ENCODE measurements around the gene AVEN.

DNA sequence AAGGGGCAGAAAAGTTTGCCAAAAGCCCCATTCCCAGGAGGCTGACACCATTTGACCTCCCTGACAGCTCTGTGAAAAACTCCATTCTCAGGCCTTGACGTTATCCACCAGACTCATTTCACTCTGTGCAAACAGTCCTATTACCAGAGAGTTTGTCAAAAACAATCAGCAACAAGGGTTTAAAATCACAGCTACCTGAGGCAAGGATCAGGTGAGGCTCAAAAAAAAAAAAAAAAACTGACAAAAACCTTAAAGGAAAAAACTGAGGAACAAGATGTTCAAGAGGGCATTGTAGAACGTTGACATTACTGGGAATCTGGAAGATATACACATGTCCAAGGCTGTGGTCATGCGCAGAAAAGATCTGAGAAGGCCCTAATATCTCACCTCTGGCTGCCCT is 11.4 kb downstream of the AVEN start:
- TF ChIP-seq, protein P1, sequence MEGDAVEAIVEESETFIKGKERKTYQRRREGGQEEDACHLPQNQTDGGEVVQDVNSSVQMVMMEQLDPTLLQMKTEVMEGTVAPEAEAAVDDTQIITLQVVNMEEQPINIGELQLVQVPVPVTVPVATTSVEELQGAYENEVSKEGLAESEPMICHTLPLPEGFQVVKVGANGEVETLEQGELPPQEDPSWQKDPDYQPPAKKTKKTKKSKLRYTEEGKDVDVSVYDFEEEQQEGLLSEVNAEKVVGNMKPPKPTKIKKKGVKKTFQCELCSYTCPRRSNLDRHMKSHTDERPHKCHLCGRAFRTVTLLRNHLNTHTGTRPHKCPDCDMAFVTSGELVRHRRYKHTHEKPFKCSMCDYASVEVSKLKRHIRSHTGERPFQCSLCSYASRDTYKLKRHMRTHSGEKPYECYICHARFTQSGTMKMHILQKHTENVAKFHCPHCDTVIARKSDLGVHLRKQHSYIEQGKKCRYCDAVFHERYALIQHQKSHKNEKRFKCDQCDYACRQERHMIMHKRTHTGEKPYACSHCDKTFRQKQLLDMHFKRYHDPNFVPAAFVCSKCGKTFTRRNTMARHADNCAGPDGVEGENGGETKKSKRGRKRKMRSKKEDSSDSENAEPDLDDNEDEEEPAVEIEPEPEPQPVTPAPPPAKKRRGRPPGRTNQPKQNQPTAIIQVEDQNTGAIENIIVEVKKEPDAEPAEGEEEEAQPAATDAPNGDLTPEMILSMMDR (conservative IDR thresholded peaks at IDR 0.05; ENCODE audit: low read length): no peak
- TF ChIP-seq EZH2phosphoT487 (IDR thresholded peaks at IDR 0.05; ENCODE audit: borderline replicate concordance): no peak
